ENCODE measurements around the gene SERPINA10.

GRCh38 chr14:94237046-94237445 lies 56.0 kb downstream of the SERPINA10 start:
- no peak for TF ChIP-seq EZH2 (IDR thresholded peaks at IDR 0.05; ENCODE audit: low read length, unreplicated experiment)
- no peak for TF ChIP-seq CTCF (conservative IDR thresholded peaks at IDR 0.05; ENCODE audit: low read depth, low read length)
